ENCODE measurements around the gene HUNK.

- TF ChIP-seq, protein P1, sequence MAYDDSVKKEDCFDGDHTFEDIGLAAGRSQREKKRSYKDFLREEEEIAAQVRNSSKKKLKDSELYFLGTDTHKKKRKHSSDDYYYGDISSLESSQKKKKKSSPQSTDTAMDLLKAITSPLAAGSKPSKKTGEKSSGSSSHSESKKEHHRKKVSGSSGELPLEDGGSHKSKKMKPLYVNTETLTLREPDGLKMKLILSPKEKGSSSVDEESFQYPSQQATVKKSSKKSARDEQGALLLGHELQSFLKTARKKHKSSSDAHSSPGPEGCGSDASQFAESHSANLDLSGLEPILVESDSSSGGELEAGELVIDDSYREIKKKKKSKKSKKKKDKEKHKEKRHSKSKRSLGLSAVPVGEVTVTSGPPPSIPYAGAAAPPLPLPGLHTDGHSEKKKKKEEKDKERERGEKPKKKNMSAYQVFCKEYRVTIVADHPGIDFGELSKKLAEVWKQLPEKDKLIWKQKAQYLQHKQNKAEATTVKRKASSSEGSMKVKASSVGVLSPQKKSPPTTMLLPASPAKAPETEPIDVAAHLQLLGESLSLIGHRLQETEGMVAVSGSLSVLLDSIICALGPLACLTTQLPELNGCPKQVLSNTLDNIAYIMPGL (CRISPR knock-in tag; IDR thresholded peaks at IDR 0.05) = no peak
- TF ChIP-seq CTCF (IDR thresholded peaks at IDR 0.05) = no peak
These were observed 2.7 kb downstream of the HUNK start for GRCh38 chr21:31875496-31876015.
